NCI-H2227 (cell line): ENCODE data around the gene ZCCHC8.
"Not testable (repeated sequence)": the region's sequence is repeated elsewhere in the genome, so short reads cannot be mapped to it uniquely, and the experiment has no call there.

Experiments
- DNase-seq: peaks from one replicate; lab custom pipeline; 2025; ENCODE audit not compliant: unreplicated experiment; lab: John Stamatoyannopoulos, UW

ZCCHC8 gene

GRCh38 chr12:122473543-122474323, 27.0 kb downstream of the ZCCHC8 start:
- no peak for DNase-seq

DNA sequence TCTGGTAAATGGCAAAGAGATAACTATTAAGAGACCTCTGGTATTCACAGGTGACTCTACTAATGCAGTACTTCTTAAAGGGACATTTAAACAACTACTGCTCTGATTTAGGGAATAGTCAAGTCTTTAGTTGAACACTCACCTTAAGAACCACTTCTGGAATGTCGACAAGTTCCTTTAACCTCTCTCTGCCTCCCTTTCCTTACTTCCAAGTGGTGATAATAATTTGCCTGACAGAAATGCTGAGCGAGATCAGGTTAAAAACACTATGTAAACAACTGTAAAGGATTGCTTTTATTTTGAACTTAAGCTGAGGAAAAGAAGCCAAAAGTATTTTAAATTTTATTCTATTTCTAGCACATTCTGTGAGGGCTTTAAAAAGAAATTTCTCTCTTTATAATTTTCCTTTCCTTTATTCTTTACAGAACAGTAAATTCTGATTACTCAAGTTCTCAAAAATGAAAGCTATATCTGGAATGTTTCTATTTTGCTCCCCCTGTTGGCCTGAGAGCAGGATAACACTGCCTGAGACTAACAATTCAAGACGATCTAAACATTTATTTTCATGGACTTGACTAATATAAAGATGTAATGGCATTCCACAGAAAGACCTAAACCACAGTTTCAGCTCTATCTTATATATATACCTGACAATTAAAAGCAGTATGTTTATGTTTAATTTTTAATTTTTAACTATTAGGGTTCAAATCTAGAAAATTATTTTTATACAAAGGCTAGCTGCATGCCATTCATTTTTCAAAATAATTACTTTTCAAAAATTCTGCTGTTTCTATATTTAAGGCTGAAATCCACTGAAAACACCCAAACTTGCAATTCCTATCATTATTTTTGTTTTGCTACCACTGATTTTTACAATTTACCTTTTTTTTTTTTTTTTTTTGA, 29.2 kb downstream of the ZCCHC8 start:
- DNase-seq, result peak; percentile 66

GRCh38 chr12:122470576-122470975, 30.2 kb downstream of the ZCCHC8 start:
- DNase-seq, result not testable (repeated sequence)

DNA sequence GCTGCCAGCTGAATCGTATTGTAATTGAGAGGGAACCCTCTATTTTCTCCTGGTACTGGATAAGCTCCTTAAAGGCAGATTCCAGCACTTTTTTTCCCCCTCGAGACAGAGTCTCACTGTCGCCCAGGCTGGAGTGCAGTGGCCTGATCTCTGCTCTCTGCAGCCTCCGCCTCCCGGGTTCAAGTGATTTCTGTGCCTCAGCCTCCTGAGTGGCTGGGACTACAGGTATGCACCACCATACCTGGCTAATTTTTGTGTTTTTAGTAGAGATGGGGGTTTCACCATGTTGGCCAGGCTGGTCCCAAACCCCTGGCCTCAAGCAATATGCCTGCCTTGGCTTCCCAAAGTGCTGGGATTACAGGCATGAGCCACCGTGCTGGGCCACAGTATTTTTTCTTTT, 30.9 kb downstream of the ZCCHC8 start:
- not testable (repeated sequence) for DNase-seq

- DNase-seq, result no peak
These were observed 32.7 kb downstream of the ZCCHC8 start for GRCh38 chr12:122467983-122468382.

DNA sequence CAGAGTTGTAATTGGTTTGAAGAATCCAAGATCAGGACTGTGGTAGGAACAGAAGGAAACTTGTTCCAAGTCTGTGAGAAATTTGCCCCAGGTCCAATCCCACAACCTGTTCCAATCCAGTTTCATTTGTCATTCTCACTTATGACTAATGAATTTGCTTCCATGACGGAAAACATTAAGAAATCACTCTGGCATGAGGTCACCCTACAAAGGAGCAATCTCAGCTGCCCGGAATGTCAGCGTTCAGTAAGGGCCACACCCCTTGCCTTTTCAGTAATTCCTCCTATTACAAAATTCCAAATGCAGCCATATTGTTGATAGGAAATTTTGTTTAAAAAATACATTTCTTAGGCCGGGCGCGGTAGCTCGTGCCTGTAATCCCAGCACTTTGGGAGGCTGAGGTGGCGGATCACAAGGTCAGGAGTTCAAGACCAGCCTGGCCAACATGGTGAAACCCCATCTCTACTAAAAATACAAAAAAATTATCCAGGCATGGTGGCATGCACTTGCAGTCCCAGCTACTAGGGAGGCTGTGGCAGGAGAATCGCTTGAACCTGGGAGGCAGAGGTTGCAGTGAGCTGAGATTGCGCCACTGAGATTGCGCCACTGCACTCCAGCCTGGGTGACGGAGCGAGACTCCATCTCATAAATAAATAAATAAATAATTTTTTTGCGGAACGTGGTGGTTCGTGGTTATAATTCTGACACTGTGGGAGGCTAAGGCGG, 36.3 kb downstream of the ZCCHC8 start:
- DNase-seq, result not testable (repeated sequence)

- no peak for DNase-seq
These were observed 40.1 kb downstream of the ZCCHC8 start for GRCh38 chr12:122460641-122461040.

DNA sequence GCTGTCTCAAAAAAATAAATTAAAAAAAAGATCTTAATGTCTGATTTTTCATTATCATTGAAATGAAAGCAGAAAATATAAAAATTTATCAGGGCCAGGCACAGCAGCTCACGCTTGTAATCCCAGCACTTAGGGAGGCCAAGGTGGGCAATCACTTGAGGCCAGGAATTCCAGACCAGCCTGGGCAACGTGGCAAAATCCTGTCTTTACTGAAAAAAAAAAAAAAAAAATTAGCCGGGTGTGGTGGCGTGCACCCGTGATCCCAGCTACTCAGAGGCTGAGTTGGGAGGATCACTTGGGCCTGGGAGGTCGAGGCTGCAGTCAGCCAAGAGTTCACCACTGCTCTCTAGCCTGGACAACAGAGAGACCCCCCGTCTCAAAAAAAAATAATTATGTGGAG, 40.7 kb downstream of the ZCCHC8 start:
- no peak for DNase-seq

DNA sequence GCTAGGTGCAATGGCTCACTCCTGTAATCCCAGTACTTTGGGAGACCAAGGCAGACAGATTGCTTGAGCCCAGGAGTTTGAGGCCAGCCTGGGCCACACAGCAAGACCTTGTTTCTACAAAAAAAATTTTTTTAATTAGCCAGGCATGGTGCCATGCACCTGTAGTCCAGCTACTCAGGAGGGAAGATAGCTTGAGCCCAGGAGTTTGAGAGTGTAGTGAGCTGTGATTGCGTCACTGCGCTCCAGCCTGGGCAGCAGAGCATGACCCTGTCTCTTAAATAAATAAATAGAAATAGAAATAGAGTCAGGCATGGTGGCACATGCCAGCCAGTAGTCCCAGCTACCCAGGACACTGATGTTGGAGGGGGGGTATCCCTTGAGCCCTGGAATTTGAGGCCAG, 41.5 kb downstream of the ZCCHC8 start:
- no peak for DNase-seq

DNA sequence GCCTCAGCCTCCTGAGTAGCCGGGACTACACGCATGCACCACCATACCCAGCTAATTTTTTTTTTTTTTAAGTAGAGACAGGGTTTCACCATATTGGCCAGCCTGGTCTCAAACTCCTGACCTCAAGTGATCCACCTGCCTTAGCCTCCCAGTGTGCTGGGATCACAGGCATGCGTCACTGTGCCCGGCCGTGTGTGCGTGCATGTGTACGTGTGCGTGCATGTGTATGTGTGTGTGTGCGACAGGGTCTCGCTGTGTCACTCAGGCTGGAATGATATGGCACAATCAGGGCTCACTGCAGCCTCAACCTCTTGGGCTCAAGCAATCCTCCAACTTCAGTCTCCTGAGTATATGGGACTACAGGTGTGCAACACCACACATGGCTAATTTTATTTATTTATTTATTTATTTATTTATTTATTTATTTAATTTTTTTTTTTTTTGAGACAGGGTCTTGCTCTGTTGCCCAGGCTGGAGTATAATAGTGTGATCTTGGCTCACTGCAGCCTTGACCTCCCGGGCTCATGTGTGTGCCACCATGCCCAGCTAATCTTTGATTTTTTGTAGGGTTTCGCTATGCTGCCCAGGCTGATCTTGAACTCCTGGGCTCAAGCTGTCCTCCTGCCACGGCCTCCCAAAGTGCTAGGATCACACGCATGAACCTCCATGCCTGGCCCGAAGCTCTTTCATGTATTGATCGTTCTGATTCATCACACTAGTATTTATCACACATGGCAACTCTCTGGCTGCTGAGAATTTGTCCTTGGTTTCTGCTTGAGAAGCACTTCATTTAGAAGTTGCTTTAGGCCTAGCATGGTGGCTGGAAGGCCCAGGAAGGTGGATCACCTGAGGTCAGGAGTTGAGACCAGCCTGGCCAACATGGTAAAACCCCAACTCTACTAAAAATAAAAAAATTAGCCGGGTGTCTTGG, 42.4 kb downstream of the ZCCHC8 start:
- no peak for DNase-seq

DNA sequence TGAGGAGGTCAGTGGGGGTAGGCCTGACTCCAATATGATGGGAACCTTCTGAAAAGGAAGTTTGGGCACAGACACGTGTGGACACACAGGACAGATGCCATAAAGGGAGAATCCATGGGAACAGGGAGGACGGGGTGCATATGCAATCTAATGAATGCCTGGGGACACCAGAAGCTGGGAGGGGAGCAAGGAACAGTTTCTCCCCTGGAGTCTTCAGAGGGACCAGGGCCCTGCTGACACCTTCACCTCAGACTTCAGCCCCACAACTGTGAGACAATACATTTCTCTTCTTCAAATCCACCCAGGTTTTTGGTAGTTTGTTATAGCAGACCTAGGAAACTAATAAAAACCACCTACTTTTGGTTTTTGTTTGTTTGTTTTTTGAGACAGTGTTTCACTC, 43.1 kb downstream of the ZCCHC8 start:
- DNase-seq, result no peak

GRCh38 chr12:122454739-122455138, 46.0 kb downstream of the ZCCHC8 start:
- no peak for DNase-seq

DNA sequence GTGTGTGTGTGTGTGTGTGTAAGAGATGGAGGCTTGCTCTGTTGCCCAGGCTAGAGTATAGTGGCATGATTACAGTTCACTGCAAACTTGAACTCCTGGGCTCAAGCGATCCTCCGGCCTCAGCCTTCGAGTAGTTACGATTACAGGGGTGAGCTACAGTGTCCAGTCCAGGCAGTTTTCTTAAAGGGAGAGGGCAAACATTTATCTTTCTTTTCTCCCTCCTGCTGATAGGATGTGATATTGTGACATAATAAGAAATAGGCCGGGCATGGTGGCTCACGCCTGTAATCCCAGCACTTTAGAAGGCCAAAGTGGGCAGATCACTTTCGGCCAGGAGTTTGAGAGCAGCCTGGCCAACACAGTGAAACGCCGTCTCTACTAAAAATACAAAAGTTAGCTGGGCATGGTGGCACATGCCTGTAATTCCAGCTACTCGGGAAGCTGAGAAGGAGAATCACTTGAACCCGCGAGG, 46.4 kb downstream of the ZCCHC8 start:
- DNase-seq, result no peak

- no peak for DNase-seq
These were observed 47.9 kb downstream of the ZCCHC8 start for GRCh38 chr12:122452701-122453285.

DNA sequence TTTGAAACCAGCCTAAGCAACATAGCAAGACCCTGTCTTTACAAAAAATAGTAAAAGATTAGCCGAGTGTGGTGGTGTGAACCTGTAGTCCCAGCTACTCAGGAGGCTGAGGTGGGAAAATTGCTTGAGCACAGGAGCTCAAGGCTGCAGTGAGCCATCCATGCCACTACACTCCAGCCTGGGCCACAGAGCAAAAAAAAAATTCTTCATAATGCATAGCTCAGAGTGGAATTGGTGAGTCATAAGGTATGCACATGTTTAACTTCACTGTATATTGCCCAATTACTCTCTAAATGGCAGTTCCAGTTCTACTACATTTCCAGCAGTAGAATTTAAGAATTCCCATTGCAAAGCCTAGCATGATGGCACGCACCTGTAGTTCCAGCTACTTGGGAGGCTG, 51.4 kb downstream of the ZCCHC8 start:
- no peak for DNase-seq

DNA sequence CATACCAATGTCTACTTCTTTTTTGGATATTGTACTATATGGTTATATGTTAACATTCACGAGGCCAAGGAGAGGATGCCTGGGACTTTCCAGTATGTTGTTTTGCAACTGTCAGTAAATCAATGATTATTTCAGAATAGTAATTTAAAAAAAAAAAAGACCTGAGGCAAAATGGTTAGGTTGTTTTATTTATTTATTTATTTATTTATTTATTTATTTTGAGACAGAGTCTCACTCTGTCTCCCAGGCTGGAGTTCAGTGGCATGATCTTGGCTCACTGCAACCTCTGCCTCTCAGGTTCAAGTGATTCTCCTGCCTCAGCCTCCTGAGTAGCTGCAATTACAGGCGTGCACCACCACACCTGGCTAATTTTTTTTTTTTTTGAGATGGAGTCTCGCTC, 52.9 kb downstream of the ZCCHC8 start:
- not testable (repeated sequence) for DNase-seq

- DNase-seq, result not testable (repeated sequence)
These were observed 54.3 kb downstream of the ZCCHC8 start for GRCh38 chr12:122446390-122446789.

GRCh38 chr12:122444071-122444470, 56.7 kb downstream of the ZCCHC8 start:
- not testable (repeated sequence) for DNase-seq

GRCh38 chr12:122438822-122439221, 61.9 kb downstream of the ZCCHC8 start:
- not testable (repeated sequence) for DNase-seq

DNA sequence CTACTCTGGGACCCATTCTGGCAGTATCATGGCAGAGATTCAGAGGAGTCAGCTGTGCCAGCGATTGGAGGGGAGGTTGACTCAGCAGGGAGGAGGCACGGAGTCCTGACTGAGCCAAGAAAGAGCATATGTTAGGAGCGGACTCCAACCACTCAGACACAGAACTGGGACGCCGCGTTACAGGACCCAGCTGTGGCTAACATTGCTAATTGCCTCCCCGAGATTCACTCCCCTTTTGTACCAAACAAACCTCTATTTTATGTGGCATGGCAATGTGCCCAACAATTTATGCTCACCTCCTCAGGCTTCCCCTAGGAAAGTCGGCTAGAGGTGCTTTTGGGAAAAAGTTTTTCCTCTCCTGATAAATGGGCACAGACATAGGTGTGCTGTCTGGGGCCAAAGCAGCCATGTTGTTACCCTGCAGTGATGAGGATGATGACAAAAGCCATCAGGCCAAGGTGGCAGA, 63.0 kb downstream of the ZCCHC8 start:
- peak; percentile 49 for DNase-seq
